ENCODE data around the gene DLX3. TPM values are rescaled to one million over a fixed set of nuclear protein-coding genes. Genes with fewer than 3 reads are reported as not detected.

Gene DLX3
- total RNA-seq, 2 experiments from 2014 or later, result not detected

GRCh38 chr17:49977463-49978389 is 17.3 kb downstream of the DLX3 start:
- no TSS peak for BruUV-seq (replicated peaks)
- intact Hi-C loops (cut with micrococcal nuclease; ENCODE audit: unreplicated experiment), result no loop called here
- CTCF ChIA-PET (ENCODE audit: unreplicated experiment), result interaction anchor here (0.6 to 1.4 kb wide), 2 partner anchors 19 to 300 kb away, joined by 3 read pairs; no protein-coding TSS in a partner anchor
- no peak for DNase-seq (ENCODE audit: low spot score)
- H3K4me2 ChIP-seq (ENCODE audit: low read length), result no peak overlapping the region
- H3K36me3 ChIP-seq (ENCODE audit: insufficient read depth, low read length), result no peaks in the 10 kb centered on the region
- TF ChIP-seq EZH2phosphoT487 (IDR thresholded peaks at IDR 0.05; ENCODE audit: borderline replicate concordance, low read depth, low read length), result no peak
- no peak for TF ChIP-seq CTCF (conservative IDR thresholded peaks at IDR 0.05; ENCODE audit: low read length)
- POLR2A ChIA-PET, result interaction anchor here (1.1 kb wide), 1 partner anchor 19 kb away, joined by 4 read pairs; no protein-coding TSS in a partner anchor
- no peaks in the 10 kb centered on the region for H3K9me2 ChIP-seq (ENCODE audit: insufficient read depth, low read length)
- no peak overlapping the region for H3K27ac ChIP-seq (ENCODE audit: low read depth, low read length, poor library complexity, severe bottlenecking)
- H3K4me3 ChIP-seq (ENCODE audit: low read depth, low read length, poor library complexity, severe bottlenecking), result no peak overlapping the region
- no peaks in the 10 kb centered on the region for H3K79me2 ChIP-seq (ENCODE audit: insufficient read depth, low read depth, low read length)
- no peak overlapping the region for H2AFZ ChIP-seq (ENCODE audit: low read length)
- H3K9me3 ChIP-seq (ENCODE audit: low read length), result no peaks in the 10 kb centered on the region
- no peaks in the 10 kb centered on the region for H3K4me1 ChIP-seq (ENCODE audit: insufficient read depth, low read length, poor library complexity, severe bottlenecking)
- no peaks in the 10 kb centered on the region for H4K20me1 ChIP-seq (ENCODE audit: insufficient read depth, low read length)

- Histone ChIP-seq H3K4me2 (ENCODE audit: low read length) (no peak overlapping the region), H3K36me3 (ENCODE audit: insufficient read depth, low read length) (no peaks in the 10 kb centered on the region), H3K79me2 (ENCODE audit: insufficient read depth, low read depth, low read length) (no peaks in the 10 kb centered on the region), H3K9me3 (ENCODE audit: low read length) (no peaks in the 10 kb centered on the region), H3K4me1 (ENCODE audit: insufficient read depth, low read length, poor library complexity, severe bottlenecking) (no peaks in the 10 kb centered on the region), H4K20me1 (ENCODE audit: insufficient read depth, low read length) (no peaks in the 10 kb centered on the region), H2AFZ (ENCODE audit: low read length) (no peak overlapping the region), H3K4me3 (ENCODE audit: low read depth, low read length, poor library complexity, severe bottlenecking) (no peak overlapping the region), H3K27ac (ENCODE audit: low read depth, low read length, poor library complexity, severe bottlenecking) (no peak overlapping the region), H3K9me2 (ENCODE audit: insufficient read depth, low read length) (no peaks in the 10 kb centered on the region)
- ChIA-PET POLR2A (interaction anchor here (0.6 kb wide), 1 partner anchor 54 kb away, joined by 3 read pairs; no protein-coding TSS in a partner anchor), CTCF (ENCODE audit: unreplicated experiment) (no interaction called here)
- BruUV-seq (replicated peaks), result no TSS peak
- DNase-seq (ENCODE audit: low spot score), result no peak
- TF ChIP-seq CTCF (conservative IDR thresholded peaks at IDR 0.05; ENCODE audit: low read length), result no peak
- TF ChIP-seq EZH2phosphoT487 (IDR thresholded peaks at IDR 0.05; ENCODE audit: borderline replicate concordance, low read depth, low read length), result no peak
- intact Hi-C loops (cut with micrococcal nuclease; ENCODE audit: unreplicated experiment), result no loop called here
Observed at GRCh38 chr17:49976828-49977202, 18.2 kb downstream of the DLX3 start.
